ENCODE measurements around the gene RREB1.
A peak's percentile ranks its signal among the peaks of the same experiment; 100 is the strongest.

The RREB1 gene

DNA sequence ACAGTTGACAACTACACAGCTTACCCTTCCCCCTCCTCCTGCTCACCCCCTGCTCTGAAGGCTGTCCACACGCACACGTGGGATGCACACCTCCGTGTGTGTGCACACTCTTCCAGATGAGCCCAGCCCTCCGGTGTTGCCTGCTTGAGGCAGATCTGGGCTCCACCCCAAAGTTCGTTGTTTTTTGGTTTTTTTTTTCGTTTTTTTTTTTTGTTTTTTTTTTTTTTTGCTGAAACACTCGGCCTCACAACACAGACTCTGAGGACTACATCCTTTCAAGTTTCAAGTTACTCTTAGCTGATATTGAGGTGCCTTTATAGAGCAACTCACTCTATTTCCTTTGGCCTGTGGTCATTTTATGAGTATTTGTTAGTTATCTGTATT is 88.2 kb downstream of the RREB1 start:
- no peak for DNase-seq

GRCh38 chr6:7196685-7197283 is 89.0 kb downstream of the RREB1 start:
- no peak for DNase-seq

DNA sequence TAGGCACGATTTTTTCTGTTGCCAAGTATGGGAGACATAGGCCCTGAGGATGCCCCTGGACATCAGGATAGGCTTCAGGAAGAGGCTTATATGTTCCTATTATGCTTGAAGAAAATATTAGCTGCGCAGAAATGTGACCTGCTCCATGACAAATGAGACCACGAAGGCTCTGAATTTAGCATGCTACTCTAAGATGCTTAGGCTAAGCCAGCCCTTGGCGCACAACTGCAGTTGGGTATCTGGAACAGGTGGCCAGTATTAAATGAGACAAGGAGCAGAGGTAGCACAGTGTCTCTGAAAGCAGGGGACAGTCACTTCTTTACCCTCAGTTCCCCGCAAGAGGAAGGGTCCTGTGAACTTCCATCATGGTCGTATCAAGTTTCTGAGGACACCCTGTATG is 90.0 kb downstream of the RREB1 start:
- no peak for DNase-seq

DNA sequence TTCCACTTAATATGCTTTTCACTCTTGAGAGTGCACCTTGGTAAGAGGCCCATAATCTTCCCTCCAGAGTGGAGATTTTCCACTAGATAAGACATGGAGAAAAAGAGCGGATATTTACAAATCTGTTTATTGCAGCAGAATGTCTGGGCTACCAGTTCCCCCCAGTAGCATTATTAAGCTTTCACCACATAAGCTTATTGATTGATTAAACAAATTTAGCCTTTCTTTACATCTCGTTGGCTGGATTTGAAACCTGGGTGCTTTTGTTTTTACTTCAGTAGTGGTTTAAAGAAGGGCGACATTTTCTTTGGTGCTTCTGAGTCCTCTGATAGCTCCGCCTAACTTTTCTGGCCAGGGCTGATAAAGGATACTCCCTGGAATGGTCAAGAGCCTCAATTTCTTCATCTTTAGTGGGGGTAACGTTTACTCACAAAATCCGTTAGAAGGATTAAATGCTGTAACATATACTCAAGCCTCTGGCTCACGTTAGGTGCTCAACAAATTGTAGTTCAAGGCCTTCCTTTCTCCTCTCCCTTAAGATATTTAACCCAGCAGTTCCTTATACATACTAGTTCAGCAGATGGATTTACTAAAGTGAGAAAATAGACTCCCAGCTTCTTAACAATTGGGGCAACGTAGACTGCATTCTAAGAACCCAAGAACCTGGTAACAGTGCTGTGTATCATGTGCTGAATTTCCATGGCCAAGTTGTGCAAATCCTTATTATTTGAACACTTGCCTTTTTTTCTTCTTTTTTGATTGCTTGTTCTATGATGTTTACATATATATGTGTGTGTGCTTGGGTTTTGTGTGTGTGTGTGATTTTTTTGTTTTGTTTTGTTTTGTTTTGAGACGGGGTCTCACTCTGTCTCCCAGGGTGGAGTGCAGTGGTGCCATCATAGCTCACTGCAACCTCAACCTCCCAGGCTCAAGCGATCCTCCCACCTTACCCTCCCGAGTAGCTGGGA is 91.4 kb downstream of the RREB1 start:
- DNase-seq, result no peak

DNA sequence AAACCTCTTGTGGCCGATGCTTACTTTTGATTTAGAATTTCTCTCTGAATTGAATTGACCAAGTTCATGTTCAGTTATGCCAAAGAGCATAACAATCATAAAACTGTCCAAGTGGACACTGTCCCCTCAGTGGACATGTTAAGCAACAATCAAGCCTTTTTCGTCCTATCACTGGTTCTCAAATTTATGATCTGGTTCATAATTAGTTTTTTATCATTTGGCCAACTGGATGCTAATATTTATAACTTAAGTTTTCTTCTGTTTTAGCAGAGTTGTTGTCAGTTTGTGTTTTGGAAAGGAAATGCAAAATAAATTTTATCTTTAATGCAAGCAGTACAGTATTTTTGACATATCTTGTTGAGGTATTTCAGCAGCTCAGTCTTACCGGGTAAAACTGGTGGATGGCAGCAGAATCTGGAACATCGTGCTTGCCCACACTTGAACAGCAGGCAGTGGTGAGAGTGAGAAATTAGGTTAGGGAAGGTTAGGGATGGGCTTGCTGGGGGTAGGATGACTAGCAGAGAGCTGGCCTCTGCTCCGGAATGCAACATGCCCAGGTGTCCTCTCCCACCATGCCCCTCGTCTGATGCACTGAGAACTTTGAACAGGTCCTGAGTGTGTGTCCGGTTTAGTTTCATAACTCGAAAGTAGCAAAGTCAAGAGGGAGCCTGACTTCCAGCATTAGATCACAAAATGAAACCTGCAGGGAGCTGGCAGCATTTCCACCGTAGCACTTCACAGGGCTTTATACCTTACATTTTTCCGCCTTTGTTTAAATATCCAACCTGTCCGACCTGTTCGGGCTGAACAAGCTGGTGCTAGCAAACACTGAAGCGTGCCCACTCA is 93.1 kb downstream of the RREB1 start:
- peak; percentile 74 for DNase-seq

GRCh38 chr6:7201444-7201731 is 93.6 kb downstream of the RREB1 start:
- DNase-seq, result no peak

DNA sequence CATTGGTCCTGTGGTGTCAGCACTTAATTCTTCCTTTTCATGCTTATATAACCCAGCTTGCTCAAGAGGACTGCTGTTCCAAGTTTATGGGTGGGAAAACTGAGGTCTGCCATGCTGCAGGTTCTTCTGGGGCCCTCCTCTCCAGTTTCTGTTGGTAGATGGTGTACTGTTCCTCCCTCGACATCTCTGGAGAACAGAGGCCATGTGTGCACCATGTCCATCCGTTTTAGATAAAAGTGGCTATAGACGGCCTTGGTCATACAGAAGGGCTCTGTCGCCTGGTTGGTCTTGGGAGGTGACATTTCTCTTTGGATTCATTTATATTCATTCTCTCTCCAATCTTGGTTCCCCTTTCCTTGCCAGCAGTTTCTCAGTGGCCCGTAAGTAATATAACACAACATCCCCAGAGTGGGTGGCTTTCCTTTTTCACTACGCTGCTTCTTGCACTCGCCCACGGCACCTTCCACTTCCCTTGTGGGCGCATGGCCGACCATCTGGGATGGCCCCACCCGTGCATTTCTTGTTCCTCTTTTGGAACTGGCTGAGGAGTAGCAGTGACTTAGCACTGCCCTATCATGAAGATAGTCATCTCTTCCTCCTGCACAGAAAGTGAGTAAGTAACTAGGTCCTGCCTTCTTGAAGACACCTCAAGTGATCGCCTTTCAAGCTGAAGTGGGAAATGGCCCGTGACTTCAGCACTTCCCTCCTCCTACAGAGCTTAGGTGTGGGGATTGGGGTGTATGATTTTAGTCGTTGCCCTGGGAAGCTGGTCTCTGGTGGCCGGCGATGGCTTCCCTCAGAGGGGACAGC is 94.2 kb downstream of the RREB1 start:
- DNase-seq, result no peak

- DNase-seq, result no peak
Observed at GRCh38 chr6:7202950-7203349, 95.2 kb downstream of the RREB1 start.

DNA sequence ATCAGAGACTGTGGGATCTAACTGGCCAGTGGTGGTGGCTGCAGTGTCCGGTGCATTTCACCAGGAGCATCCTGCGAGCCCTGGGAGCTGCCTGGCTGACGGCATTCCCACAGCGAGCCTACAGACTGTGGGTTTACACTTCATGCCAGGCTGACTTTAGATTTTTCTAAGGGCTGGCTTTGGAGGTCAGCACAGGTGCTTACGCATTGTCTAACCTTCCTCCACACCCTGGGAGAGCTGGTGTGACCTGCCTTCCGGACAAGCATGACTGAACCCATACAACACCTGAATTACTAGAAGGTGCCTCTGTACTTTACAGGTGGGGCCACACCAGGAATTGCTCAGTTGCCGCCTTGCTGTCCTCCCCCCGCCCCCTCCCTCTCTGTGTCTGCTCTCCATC is 96.2 kb downstream of the RREB1 start:
- DNase-seq, result peak; percentile 15

- DNase-seq, result no peak
Observed at GRCh38 chr6:7204726-7205125, 97.0 kb downstream of the RREB1 start.

DNA sequence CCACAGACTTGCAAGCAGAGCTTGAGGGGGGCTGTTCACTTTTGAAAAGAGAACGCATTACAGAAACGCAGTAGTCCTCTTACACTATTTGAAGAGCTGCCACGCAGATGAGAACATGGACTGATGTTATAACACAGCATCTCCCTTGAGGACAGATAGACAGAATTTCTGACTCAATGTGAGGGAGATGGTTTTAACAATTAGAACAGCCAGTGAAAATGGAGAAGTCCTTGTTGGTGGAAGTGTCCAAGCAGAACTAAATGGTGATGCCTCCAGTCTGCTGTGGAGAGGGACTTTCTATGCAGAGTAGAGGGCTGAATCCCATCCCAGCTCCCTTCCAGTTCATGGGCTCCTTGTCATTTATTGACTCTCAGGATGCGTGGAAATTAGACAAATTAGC is 100.0 kb downstream of the RREB1 start:
- no peak for DNase-seq

GRCh38 chr6:7213416-7213815 is 105.7 kb downstream of the RREB1 start:
- DNase-seq, result no peak

GRCh38 chr6:7214468-7214867 is 106.7 kb downstream of the RREB1 start:
- DNase-seq, result no peak

DNA sequence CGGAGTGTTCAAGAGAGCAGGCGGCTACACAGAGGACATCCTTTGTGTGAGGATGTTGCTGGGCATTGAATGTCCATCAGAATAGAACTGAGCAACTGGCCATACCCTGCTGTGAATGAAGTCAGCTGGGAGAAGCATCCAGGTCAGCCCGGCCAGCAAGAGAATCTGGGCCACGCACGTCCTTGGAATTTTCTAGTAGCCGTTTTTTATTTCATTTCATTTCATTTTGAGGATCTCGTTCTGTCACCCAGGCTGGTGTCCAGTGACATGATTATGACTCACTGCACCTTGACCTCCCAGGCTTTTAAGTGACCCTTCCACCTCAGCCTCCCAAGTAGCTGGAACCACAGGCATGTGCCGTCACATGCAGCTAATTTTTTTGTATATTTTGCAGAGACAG is 107.4 kb downstream of the RREB1 start:
- DNase-seq, result no peak

DNA sequence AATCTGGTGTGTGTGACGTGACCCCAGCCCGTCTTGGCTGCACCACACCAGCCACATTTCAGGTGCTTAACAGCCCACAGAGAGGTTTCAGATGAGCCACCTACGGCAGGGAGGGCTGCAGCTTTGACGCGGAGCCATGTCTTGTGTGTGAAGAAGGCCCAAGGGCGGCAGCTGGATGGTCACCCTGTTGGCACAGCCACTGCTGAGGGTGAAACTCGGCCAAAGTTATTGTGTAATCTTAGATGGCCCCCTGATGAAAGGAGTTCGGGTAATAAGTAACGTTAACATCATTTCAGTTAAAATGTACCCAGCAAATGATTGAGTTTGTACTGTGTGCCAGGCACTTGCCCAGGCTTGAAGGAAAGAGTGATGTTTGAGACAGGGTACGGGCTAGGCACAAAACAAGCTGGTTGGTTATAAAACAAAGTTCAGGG is 108.1 kb downstream of the RREB1 start:
- DNase-seq, result no peak

DNA sequence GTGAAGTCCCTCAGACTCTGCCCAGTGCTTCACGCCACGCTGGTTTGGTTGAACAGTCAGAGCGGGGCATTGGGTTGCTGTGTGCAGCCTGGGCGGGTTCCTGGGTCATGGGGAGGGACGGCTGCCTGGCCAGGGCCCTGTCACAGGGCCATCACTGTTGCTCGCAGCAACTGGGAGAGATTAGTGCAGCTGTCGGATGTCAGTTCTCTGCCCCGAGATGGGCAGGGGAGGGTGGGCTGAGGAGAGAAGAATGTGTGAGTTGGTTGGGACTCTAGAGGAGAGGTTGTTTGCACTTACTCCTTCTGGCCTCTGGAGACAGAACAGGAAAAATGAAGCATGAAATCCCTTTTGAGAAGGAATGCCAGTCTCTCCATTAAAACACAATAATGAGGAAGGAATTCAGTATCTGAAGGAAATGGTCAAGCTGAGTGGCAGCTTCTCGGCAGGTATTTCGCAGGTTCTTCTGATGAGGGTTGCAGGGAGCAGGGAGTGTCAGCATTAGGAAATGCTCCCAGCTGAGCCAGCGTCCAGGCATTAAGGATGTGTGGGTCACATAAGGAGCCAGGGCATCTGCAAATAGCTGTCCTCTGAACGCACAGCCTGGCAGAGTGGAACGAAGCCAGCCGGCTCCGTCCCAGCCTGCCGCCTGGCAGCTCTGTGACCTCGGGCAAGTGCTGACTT is 109.3 kb downstream of the RREB1 start:
- DNase-seq, result no peak

- no peak for DNase-seq
Observed at GRCh38 chr6:7218406-7218988, 110.7 kb downstream of the RREB1 start.

GRCh38 chr6:7219310-7219709 is 111.5 kb downstream of the RREB1 start:
- no peak for DNase-seq

DNA sequence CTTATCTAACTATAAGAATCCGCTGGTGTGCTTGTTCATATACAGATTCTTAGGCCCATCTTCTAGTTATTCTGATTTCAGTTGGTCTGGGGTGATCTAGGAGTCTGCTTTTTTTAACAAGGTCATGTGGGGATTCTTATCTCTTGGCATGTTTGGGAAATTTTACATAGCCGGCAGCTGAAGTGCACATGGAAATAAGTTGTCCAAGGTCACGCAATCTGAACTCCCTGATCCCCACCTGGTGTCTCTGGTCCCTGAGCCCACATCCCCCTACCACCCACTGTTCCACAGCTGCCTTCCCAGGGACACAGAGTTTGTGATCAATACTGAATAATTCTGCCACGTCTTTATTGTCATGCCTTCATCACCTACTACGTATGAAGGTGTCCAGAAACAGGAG is 114.4 kb downstream of the RREB1 start:
- DNase-seq, result no peak

DNA sequence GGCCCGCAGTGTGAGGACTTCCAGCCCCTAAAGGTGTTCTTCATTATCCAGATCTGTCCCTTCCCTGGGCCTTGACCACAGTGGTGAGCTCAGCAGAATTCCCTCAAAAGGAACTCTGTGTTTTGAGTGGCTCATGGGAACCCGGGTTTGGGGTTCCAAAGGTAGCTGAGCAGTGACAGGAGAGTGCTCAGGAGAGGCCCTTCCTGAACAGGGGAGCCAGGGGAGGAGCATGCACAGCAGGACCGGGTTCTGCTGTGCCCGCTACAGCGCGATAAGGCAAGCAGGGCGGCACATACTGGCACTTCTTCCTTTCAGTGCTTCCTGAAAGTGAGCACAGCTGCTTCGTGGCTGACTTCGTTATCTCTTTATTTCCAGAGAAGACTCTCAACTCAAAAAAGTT is 117.0 kb downstream of the RREB1 start:
- DNase-seq, result no peak

GRCh38 chr6:7228662-7229375 is 121.1 kb downstream of the RREB1 start:
- no peak for DNase-seq
